ENCODE results near the gene THAP12.
"Not testable (repeated sequence)": the region's sequence is repeated elsewhere in the genome, so short reads cannot be mapped to it uniquely, and the experiment has no call there.

The THAP12 gene, protein sequence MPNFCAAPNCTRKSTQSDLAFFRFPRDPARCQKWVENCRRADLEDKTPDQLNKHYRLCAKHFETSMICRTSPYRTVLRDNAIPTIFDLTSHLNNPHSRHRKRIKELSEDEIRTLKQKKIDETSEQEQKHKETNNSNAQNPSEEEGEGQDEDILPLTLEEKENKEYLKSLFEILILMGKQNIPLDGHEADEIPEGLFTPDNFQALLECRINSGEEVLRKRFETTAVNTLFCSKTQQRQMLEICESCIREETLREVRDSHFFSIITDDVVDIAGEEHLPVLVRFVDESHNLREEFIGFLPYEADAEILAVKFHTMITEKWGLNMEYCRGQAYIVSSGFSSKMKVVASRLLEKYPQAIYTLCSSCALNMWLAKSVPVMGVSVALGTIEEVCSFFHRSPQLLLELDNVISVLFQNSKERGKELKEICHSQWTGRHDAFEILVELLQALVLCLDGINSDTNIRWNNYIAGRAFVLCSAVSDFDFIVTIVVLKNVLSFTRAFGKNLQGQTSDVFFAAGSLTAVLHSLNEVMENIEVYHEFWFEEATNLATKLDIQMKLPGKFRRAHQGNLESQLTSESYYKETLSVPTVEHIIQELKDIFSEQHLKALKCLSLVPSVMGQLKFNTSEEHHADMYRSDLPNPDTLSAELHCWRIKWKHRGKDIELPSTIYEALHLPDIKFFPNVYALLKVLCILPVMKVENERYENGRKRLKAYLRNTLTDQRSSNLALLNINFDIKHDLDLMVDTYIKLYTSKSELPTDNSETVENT

DNA sequence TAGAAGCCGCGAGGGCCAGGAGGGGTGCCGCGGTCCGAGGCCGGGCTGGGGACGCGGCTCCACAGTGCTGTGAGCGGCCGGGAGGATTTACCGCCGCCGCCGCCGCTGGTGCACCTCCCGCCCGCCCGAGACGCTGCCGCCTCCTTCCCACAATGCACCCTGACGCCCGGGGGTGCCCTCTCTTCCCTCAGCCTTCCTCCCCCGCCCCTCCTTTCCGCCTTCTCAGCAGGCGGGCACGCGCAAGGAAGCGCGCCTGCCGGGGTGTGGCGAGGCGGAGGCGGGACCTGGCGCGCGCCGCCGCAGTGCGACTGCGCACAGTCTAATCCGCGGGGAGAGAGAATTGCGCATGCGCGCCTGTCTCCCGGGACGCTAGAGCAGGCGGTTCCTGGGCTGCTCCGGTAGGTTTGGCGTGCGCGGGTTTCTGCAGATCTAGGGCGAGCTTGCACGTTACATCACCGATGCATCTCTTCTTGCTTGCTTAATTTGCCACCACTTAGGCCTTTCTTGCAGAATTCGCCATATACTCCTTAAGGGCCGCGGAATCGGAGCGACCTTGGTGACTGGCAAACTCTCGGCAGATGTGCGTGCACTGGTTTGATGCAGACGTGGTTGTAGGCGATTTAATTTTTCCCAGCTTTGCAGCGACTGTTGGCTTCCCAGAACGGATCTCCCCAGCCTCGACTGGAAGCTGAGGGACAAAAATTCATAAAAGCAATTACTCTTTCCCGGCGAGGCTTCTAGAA lies at the start of gene THAP12, which contains the start of gene GVQW3:
Gene THAP12, minus strand, starts transcription at position 156 of the 743 bp plus-strand sequence. CDS start 296 bp downstream, outside the sequence.
Gene GVQW3, plus strand, starts transcription at position 347 of the 743 bp plus-strand sequence. CDS start 506 bp downstream, outside the sequence.
- DNase-seq (ENCODE audit: low read depth, low spot score) = peak; percentile 100

DNA sequence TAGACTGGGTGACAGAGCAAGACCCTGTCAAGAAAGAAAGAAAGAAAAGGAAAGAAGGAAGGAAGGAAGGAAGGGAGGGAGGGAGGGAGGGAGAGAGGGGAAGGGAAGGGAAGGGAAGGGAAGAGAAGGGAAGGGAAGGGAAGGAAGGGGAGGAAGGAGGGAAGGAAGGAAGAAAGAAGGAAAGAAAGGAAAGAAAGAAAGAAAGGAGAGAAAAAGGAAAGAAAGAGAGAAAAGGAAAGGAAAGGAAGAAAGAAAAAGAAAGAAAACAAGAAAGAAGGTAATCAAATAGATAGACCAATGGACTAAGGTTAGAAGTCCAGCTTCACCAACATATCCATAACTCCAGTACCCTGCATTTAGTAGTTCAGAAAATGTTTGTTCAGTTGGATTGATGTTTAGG lies 45.7 kb upstream of the THAP12 start:
- no peak for DNase-seq (ENCODE audit: low read depth, low spot score)

DNA sequence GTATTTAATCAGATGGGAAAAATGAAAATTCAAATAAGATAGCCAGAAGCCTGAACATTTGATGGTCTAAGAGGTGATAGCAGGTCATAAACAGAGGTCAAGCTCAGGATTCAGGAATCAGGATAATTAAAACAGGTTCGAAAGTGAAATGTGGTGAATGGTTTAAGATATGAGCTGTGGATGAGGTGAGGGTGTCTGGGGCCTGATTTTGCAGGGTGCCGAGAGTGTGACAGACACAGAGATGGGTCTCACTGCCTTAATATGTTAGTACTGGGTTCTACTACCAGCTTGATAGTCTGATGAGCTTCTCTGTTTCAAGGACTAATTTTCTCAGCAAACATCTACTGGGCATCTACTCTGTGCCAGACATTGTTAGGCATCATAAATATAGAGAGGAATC lies 44.0 kb upstream of the THAP12 start:
- DNase-seq (ENCODE audit: low read depth, low spot score) = no peak

DNA sequence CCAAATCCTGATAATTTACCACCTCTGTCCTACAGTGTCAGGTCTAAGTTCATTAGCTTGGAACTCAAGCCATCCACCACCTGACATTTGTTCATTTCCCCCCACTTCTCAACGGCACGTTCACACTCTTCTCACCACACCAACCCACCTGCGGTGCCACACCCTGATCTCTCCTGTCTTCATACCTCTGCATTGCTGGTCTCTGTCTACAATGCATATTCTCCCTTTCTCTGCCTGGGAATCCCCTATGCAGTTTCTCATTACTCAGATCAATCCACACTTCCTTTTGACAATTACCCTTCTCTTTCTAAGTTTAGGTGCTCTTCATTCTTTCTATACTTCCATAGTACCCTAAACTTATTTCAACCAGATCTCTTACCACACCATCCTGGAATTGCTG lies 43.4 kb upstream of the THAP12 start:
- DNase-seq (ENCODE audit: low read depth, low spot score) = no peak

DNA sequence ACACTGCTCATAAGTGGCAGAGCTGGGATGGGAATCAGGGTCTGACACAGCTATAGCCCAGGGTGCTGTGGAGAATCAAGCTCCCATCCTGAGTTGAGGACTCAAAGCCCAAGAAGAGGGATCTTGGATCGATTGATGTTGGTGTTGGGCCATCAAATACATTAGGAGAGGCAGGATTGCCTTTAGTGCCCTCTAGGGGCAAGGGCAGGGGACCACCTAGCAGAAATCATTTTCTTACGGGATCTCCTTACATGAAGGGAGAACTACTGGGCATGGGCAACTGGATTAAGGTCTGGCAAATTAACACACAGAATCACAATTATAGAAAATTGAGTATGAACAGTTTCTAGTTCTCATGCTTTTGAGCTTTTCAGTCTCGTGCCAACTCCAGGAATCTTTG lies 39.0 kb upstream of the THAP12 start:
- DNase-seq (ENCODE audit: low read depth, low spot score) = no peak

DNA sequence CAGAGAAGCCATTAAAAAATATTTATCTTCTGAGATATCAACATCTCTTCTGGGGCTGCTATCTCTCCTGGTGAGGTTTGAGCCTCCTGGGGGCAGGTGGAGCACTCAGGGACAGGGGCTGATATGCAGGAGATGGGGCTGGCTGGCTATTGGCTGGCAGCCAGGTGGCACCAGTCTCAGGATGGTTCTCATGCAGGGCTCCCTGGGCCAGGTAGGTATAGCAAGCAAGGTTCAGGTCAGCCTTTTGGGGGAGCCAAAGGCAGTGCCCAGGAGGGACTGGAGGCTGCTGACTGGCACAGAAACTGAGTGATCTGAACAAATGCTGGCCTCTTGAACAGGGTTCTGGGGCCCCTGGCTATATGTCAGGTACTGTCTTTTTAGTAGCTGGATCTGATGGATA lies 34.1 kb upstream of the THAP12 start:
- DNase-seq (ENCODE audit: low read depth, low spot score) = no peak

DNA sequence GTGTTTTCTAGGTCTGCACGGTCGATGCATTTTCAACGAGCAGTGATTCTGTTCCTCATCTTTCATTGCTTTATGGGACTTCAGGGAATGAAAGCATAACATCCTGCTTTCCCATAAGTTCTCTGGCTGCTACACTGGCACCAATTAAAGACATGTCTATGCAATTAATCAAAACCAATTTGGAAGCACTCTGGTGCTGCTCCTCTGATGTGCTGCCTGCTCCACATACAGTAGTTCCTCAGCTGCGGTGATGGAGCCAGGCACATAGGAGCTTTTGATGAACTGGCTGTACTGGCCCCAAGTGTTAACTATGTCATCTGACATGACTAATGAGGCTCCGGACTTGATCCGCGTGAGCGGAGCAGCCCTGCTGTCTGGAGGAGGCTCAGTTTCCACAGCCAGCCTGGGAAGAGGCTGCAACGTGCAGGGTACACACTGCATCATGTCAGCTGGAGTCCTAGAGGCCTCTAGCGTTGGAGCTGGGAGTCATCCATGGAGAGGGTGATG lies 30.0 kb upstream of the THAP12 start:
- DNase-seq (ENCODE audit: low read depth, low spot score) = no peak

DNA sequence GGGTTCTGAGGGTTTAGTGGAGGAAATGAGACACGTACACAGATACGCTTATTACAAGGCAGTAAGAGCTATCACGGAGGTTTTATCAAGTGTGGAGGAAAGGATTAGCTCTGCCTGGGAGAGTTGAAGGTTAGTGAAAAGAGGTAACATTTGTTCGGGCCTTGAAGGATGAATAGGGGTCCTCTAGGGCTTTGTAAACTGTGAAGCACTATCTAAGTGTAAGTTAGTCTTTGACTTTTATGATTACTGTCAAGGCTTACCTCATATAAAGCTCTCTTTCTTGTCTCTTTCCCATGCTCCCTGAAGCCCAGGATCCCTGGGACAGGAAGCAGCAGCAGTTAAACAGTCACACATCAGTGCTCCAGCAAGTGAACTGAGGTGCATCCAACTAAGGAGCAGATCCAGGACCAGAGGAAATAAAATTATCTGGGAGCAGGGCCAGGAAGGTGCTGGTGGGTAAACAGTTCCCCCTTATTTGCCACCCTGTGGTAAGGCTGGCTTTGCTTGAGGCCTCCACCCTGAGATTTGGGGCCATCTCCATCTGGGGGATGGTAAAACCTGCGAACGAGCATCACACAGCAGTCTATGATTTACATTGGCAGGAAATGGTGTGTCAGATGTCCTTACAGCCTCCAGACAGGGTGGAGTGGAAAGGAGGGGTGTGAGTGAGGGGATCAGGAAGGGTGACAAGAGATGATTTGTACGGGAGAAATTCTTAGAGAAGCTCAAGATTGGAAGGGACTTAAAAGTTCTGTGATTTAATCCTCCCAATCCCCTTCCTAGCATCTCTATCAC lies 27.4 kb upstream of the THAP12 start:
- no peak for DNase-seq (ENCODE audit: low read depth, low spot score)

DNA sequence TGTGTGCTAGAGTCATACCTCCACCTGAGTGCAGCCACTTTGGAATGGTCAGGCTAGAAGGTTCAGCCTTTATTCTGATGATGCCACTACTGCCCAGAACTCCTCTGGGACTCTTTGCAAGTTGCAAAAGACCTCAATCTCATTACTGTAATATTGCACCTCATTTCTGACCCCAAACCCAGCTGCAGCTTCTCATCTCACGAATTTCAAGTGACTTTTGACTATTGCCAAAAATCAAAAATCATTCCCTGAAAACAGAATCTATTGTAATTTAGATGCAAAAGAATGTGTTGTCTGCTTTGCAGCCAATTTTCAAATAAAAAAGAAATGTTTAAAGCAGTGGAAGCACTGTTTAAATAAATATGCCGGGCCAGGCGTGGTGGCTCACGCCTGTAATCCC lies 25.4 kb upstream of the THAP12 start:
- no peak for DNase-seq (ENCODE audit: low read depth, low spot score)

DNA sequence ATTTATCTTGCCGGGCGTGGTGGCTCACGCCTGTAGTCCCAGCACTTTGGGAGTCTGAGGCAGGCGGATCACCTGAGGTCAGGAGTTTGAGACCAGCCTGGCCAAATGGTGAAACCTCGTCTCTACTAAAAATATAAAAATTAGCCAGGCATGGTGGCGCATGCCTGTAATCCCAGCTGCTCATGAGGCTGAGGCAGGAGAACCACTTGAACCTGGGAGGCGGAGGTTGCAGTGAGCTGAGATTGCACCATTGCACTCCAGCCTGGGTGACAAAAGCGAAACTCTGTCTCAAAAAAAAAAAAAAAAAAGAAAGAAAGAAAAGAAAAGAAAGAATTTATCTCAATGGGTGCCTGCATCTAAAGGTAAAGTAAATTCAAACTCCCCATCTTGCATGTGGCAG lies 20.6 kb upstream of the THAP12 start:
- DNase-seq (ENCODE audit: low read depth, low spot score) = not testable (repeated sequence)

DNA sequence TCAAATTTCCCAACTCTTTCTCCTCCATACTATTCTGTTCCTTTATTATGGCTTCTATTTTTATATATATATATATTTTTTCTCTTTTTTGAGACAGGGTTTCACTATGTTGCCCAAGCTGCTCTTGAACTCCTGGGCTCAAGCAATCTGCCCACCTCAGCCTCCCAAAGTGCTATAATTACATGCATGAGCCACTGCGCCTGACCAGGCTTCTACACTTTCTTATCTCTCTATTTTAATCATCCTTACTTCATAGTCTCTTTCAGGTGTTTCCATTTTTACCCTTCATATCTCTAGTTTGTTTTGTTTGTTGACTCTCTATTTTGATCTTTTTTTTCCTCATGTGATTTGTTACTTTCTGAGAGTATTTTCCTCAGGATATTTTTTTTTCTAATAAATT lies 20.0 kb upstream of the THAP12 start:
- DNase-seq (ENCODE audit: low read depth, low spot score) = no peak

DNA sequence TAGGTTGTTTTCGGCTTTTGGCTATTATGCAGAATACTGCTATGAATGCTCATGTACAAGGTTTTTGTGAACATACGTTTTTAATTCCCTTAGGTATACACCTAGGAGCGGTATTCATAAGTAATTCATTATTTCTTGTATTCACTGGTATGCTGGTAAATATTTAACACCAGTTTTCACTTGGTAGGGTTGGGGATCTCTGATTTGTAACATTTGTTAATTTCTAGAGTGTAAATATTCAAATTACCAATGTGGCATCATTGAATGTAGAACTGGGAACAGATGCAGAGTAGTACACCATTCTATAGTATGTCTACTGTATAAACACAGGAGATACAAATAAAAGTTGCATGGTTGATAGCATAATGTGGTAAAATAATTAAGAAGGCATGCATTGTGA lies 16.5 kb upstream of the THAP12 start:
- no peak for DNase-seq (ENCODE audit: low read depth, low spot score)

DNA sequence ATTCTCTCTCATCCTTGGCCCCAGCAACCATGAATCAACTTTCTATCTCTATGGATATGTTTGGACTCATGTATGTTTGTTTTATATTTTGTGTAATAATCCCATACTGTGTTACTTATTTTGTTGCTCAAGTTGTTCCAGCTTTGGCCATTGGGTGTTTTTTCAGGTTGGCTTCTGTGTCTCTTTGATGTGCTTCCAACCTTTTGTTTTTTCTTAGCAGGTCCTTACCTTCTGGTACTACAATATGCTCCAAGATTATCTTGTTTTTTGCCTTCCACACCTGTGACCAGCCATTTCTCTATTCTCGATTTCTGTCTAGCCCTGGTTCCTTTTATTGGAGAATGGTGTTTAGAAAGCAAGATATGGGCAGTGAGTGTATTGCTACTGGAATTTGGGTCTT lies 14.4 kb upstream of the THAP12 start:
- DNase-seq (ENCODE audit: low read depth, low spot score) = no peak

DNA sequence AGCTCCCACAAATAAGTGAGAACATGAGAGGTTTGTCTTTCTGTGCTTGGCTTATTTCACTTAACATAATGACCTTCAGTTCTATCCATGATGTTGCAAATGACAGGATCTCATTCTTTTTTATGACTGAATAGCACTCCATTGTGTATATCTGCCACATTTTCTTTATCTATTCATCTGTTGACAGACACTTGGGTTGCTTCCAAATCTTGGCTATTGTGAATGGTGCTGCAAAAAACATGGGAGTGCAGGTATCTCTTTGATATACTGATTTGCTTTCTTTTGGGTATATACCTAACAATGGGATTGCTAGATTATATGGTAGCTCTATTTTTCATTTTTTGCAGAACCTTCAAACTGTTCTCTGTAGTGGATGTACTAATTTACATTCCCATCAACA lies 13.5 kb upstream of the THAP12 start:
- DNase-seq (ENCODE audit: low read depth, low spot score) = no peak

DNA sequence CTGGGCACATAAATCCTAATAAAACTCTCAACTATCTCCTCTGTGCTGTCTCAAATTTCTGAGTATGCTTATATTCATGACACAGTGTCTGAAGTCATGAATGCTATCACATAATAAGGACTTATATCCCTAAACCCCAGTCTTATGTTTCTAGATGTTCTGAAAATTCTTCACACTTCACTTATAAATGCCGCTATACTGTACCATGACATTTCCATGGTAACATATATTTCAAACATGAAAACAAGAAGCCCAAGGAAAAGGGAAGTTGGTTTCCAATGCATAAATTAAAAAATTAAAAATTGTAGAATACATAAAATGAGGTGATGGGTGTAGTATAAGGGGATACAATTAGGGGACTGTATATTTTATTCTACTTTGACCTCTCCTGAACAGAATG lies 11.9 kb upstream of the THAP12 start:
- DNase-seq (ENCODE audit: low read depth, low spot score) = no peak

DNA sequence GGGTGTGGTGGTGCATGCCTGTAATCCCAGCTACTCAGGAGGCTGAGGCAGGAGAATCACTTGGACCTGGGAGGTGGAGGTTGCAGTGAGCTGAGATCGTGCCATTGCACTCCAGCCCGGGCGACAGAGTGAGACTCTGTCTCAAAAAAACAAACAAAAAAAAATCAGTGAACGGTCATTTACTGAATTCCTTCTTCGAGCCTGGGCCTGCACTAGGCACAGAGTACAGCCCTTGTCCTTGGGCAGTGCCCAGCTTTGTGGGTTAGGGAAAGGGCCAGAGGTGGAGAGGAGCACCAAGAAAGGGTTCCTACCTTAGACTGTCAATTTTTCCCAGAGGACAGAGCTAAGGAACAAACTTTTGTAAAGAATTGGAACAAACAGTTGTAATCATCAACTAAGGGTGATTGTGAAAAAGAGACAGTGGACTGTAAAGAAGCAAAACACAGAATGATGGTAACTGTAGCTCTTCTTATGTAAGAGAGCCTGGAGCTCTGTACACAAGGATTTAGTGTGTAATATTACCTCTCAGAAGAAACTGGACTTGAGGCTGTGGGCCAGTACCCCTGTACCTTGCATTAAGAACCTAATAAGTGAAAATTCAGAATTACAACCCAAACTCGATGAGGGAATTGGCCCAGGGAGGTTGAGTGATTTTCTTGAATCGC lies 11.0 kb upstream of the THAP12 start:
- DNase-seq (ENCODE audit: low read depth, low spot score) = no peak

DNA sequence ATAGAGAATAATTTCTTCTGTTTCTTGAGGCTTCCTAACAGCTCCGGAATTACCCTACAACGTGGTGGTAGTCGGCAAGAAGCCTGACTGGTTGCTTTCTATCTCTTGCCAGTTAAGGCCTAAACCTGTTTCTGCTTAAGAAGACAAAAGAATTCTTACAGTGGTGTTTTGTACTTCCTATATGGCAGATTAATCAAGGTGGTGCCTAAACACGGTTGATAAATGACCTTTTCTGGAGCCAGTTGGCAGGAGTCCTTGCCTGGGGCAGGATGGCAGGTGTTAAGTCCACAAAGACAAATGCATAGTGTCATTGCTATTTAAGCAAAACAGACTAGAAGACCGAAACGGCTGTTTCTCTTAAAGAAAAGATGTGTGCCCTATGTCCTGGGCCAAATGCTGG lies 10.1 kb upstream of the THAP12 start:
- no peak for DNase-seq (ENCODE audit: low read depth, low spot score)

DNA sequence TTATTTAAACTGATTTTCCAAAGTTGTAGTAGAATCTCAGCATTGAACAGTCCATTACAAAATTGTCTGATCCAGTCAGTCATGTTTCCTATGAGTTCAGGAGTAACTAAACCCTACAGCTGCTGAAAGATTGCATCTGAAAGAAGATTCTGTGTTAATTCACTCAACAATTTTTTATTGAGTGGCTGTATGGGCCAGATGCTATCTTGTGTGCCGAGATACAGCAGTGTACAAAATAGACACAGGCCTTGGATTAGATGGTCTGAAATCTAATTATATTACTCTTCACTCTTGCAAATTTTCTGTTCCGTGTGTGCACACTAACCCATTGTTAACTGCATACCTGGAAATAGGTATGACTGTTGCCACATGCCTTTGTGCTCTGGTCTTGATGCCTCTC lies 7.5 kb upstream of the THAP12 start:
- no peak for DNase-seq (ENCODE audit: low read depth, low spot score)

DNA sequence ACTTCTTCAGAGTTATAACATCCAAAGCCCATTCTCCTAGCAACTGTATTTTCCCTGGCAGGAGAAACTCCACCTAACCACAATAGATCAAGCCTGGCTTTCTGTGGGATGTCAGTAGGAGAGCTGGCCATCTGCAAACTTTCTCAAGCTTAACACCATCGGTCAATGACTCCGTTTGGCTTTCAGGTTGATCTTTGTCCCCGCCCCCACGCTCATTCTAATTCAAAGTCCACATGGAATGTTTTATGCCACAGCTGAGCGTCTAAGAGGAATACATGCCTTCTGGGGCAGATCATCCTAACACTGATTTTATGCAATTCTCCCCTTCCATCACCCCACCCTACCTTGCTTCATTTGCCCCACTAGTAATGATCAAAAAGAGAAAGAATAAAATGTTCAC lies 5.0 kb upstream of the THAP12 start:
- peak; percentile 32 for DNase-seq (ENCODE audit: low read depth, low spot score)

DNA sequence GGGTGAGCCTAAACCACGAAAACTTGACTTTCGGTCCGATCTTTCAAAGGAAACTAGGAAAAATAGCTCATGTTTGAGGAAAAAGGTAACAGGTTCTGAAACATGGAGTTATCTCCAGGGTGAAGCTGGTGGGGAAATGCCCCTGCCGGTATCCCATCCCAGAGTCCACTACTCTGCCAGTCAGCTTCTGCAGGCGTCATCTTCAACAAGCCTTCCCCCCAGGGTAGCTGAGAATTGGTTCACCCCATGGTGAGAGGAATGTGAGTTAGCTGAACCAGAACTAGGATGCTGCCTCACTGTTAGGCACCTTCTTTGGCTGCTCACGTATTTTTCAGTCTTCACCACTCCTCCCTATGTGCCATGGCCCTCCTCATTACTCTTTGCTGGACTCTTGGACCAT lies 1.3 kb upstream of the THAP12 start:
- DNase-seq (ENCODE audit: low read depth, low spot score) = no peak

Data from astrocyte of the hippocampus (primary cell).